Testis (tissue), 2 donors: ENCODE results near the gene SF3B1.

Experiments
- POLR2A ChIP-seq: fragments of 450-650 bp; IDR thresholded peaks from one replicate; pipeline ENCODE4 v1.6.1; 2017; ENCODE audit warnings: antibody characterized with exemption, mild to moderate bottlenecking, moderate library complexity
- TF ChIP-seq, protein P1 (sequence below), 3 experiments: fragments of 450-650 bp in 2 of 3; fragments of 200-600 bp in 1 of 3; sonication (generic) in 1 of 3; IDR thresholded peaks; one replicate each; pipeline ENCODE4 v1.5.1; 2016 to 2019; ENCODE audit warnings: antibody characterized with exemption in 3 of 3, mild to moderate bottlenecking in 2 of 3, moderate library complexity in 1 of 3

DNA sequence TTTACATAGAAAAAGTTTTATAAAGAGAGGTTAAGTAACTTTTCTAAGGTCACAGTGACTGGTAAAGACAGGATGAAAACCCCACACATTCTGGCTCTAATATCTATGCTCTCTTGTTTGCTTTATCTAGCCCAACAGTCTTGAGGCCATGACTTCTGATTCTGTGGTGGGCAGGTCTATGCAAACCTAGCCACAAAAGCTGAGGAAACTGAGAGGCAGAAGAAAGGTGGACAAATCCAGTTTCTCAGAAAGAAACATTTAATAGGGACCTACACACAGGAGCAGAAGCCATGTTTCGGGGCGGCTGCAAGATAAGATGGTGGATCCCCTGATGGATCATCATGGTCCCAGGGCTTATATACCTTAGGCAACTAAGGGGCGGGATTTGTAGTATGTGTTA lies 43.0 kb upstream of the SF3B1 start:
- TF ChIP-seq, protein P1, sequence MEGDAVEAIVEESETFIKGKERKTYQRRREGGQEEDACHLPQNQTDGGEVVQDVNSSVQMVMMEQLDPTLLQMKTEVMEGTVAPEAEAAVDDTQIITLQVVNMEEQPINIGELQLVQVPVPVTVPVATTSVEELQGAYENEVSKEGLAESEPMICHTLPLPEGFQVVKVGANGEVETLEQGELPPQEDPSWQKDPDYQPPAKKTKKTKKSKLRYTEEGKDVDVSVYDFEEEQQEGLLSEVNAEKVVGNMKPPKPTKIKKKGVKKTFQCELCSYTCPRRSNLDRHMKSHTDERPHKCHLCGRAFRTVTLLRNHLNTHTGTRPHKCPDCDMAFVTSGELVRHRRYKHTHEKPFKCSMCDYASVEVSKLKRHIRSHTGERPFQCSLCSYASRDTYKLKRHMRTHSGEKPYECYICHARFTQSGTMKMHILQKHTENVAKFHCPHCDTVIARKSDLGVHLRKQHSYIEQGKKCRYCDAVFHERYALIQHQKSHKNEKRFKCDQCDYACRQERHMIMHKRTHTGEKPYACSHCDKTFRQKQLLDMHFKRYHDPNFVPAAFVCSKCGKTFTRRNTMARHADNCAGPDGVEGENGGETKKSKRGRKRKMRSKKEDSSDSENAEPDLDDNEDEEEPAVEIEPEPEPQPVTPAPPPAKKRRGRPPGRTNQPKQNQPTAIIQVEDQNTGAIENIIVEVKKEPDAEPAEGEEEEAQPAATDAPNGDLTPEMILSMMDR (IDR thresholded peaks at IDR 0.05), result no peak
- no peak for TF ChIP-seq POLR2A
